IMR-90 (cell line): ENCODE measurements around the gene PCDHA1.

Source experiments
- CEBPB ChIP-seq: IDR thresholded peaks from 2 replicates; pipeline ENCODE4 v1.6.1; 2012; ENCODE audit warnings: low read depth, low read length, improper control_type of control experiment
- RAD21 ChIP-seq: IDR thresholded peaks from 2 replicates; pipeline ENCODE4 v1.6.1; 2012; ENCODE audit warnings: low read length, improper control_type of control experiment

DNA sequence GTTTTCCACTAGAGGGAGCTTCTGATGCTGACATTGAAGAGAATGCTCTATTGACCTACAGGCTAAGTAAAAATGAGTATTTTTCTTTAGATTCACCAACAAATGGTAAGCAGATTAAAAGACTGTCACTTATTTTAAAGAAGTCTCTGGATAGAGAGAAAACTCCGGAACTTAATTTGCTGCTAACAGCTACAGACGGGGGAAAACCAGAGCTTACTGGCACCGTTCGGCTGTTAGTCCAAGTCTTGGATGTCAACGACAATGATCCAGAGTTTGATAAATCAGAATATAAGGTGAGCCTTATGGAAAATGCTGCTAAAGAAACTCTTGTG is 83.6 kb downstream of the PCDHA1 start:
- no peak for TF ChIP-seq RAD21
- no peak for TF ChIP-seq CEBPB
